Measurements from ENCODE around the gene NQO1.
"Not testable (repeated sequence)": the region's sequence is repeated elsewhere in the genome, so short reads cannot be mapped to it uniquely, and the experiment has no call there.

The NQO1 gene

DNA sequence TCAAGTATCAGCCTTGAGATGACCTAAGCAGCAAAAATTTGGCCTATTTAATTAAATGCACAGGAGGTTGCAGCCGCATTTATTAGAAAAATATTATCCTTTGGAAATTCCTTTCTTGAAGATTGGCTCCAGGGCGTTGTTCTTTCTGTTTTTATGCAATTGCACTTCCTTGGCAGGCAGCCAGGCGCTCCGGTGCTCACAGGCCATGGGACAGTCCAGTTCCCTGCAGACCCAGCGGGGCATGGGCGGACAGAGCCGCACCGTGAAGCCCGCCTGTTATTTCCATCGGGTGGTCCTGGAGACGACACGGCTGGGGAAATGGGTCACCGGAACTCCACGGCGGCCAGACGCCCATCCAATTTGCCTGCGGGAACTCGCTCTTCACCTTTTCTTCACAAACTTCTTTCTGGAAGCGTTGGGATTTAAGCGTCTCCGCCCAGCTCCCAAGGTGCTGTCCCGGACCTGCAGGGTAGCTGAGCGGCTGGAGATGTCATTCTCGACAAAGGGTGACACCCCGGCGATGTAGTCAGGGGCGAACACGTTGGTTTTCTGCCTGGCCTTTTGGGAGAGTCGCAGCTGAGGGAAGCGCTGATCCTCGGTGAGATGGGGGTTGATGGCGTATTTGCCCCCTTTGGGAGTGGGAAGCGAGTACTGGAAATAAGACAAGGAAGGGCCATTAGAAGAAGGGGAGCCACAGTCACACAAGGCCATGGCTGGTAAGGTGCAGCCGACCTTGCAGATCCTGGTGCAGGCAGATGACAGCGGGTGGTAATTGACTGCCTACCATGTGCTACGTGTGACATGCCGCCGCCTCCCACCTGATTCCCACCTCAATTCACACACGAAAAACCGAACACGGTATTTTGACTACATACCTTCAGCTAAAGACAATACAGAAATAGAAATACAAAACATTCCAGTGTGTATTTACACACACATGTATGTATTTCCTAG is 15.9 kb upstream of the NQO1 start:
- no peak for DNase-seq

DNA sequence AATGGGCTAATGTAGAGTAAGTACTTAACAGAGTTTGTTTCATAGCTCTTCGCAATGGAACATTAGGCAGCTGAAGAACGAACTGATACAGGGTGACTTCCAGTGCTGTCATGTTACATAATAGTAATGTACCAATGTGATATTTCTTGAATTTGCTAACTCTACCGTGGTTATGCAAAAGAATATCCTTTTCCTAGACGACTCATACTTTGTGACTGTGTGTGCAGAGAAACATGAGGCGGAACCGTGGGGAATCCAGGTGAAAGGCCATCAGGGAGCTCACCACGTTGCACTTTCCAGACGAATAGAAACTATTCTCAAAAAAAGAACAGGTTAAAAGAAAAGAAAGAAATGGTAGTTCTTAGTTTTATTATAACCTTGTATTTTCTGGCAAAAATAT is 15.2 kb upstream of the NQO1 start:
- DNase-seq, result no peak

GRCh38 chr16:69732101-69732500 is 5.7 kb upstream of the NQO1 start:
- no peak for DNase-seq

DNA sequence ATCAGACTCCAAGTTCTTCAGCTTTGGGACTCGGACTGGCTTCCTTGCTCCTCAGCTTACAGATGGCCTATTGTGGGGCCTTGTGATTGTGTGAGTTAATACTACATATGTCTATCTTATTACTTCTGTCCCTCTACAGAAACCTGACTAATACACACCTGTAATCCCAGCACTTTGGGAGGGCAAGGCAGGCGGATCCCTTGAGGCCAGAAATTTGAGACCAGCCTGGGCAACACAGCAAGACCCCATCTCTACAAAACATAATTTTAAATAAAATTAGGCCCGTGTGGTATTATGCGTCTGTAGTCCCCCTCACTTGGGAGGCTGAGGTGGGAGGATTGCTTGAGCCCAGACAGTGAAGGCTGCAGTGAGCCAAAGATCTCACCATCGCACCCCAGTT is 4.9 kb upstream of the NQO1 start:
- not testable (repeated sequence) for DNase-seq

- DNase-seq, result not testable (repeated sequence)
Measured at GRCh38 chr16:69729030-69729429, 2.7 kb upstream of the NQO1 start.

GRCh38 chr16:69727916-69728270 is 1.5 kb upstream of the NQO1 start:
- DNase-seq, result no peak

- DNase-seq, result no peak
Measured at GRCh38 chr16:69725480-69726312, 664 bp downstream of the NQO1 start.

DNA sequence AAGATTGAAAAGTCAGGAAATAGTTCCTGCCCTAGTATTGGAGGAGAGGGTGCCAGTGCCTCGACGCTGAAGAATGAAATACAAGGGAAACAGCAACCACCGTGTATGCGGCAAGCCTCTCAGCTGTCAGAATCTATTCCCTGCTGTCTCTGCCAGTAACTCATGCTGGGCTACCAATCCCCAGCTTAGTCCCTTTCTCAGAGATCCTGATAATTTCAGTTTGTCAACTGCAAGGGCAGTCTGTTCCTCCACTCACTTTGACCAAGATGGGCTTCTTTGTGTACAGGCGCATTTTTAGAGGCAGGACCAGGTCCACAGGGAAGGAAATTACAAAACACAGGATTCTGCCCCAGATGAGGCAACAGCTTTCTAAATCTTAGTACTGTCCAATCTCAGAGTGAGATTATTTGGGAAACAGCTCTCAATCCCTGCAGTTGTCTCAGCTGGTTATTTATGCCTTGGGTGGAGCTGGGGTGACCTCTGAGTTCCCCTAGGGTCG is 1.3 kb downstream of the NQO1 start:
- DNase-seq, result no peak

GRCh38 chr16:69724414-69724873 is 1.9 kb downstream of the NQO1 start:
- no peak for DNase-seq

- no peak for DNase-seq
Measured at GRCh38 chr16:69721441-69721957, 4.9 kb downstream of the NQO1 start.

DNA sequence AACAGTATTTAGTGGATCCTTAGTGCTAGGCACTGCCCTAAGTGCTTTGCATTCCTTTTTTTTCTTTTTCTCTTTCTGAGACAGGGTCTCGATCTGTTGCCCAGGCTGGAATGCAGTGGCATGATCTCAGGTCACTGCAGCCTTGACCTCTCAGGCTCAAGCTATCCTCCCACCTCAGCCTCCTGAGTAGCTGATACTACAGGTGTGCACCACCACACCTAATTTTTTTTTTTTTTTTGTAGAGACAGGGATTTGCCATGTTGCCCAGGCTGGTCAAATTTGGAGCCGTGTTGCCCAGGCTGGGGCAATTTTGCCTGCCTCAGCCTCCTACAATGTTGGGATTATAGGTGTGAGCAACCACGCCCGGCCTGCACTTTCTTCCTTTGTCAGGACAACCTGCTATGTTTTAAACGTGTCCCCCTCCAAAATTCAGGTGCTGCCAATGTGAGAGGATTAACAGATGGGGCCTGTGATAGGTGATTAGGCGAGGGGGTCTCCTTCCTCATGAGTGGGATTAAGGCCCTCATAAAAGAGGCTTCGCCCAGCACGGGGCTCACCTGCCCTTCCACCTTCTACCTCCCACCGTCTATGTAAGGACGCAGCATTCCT is 5.4 kb downstream of the NQO1 start:
- DNase-seq, result no peak

GRCh38 chr16:69718111-69718764 is 8.1 kb downstream of the NQO1 start:
- DNase-seq, result no peak

- no peak for DNase-seq
Measured at GRCh38 chr16:69717066-69717465, 9.3 kb downstream of the NQO1 start.

- no peak for DNase-seq
Measured at GRCh38 chr16:69712914-69713581, 13.3 kb downstream of the NQO1 start.

GRCh38 chr16:69712277-69712676 is 14.1 kb downstream of the NQO1 start:
- DNase-seq, result no peak

- no peak for DNase-seq
Measured at GRCh38 chr16:69711115-69711740, 15.1 kb downstream of the NQO1 start.

- DNase-seq, result no peak
Measured at GRCh38 chr16:69709456-69710084, 16.8 kb downstream of the NQO1 start.

DNA sequence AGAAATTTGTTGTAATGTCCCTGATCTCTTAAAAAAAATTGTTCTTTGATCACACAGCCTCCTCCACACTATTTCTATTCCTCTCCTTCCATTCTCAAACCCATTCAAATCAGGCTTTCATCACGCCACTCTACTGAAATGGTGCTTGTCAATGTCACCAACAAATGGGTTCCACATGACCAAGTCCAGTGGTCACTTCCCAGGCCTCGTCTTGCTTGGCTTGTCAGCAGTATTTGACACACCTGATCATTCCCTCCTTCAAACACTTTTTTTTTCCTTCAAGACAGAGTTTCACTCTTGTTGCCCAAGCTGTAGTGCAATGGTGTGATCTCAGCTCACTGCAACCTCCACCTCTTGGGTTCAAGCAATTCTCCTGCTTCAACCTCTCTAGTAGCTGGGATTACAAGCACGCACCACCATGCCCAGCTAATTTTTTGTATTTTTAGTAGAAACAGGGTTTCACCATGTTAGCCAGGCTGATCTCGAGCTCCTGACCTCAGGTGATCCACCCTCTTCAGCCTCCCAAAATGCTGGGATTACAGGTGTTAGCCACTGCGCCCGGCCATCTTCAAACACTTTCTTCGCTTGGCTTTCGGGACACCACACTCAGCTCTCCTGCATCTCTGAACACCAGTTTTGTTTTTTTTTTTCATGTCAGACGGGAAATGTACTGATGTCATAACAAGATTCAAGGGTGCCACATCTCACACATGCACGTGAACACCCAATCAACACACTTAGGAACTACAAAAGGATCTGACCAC is 18.3 kb downstream of the NQO1 start:
- DNase-seq, result no peak

GRCh38 chr16:69706975-69707340 is 19.4 kb downstream of the NQO1 start:
- no peak for DNase-seq

Data from NCI-H2081 treated with DMSO at 0.1 percent for 48 hours (cell line).